Measurements from ENCODE around the gene GPR148.

GRCh38 chr2:130760754-130761751, 32.2 kb downstream of the GPR148 start:
- TF ChIP-seq CTCF (IDR thresholded peaks at IDR 0.05; ENCODE audit: insufficient read depth, low read depth, low read length) (no peak), EZH2 (IDR thresholded peaks at IDR 0.05; ENCODE audit: insufficient read depth, low read length) (no peak)

Measured in astrocyte (in vitro differentiated cells and primary cell).